ENCODE measurements around the gene SRD5A1.

GRCh38 chr5:6674886-6675285 lies 41.6 kb downstream of the SRD5A1 start:
- TF ChIP-seq POLR2A (IDR thresholded peaks at IDR 0.05) (no peak), CTCF (IDR thresholded peaks at IDR 0.05) (no peak), POLR2AphosphoS5 (IDR thresholded peaks at IDR 0.05) (no peak), EP300 (IDR thresholded peaks at IDR 0.05; ENCODE audit: low read depth) (no peak)

All from transverse colon (tissue), 4 donors.